ENCODE results near the gene PI4KA. TPM values are rescaled to one million over a fixed set of nuclear protein-coding genes. Genes with fewer than 3 reads are reported as not detected.

Gene PI4KA
- total and polyA plus RNA-seq, 4 donors = 35.4 to 107 (median 50.3) TPM

GRCh38 chr22:20786048-20786447, 72.6 kb downstream of the PI4KA start:
- no peak overlapping the region for H3K4me3 ChIP-seq
- peaks cover 0 to 2% (median 0%) of the 10 kb centered on the region in 5 donors for H3K4me1 ChIP-seq (ENCODE audit: control insufficient read depth in 5 of 5, insufficient read depth in 5 of 5, low read length in 5 of 5)
- H3K9me3 ChIP-seq (ENCODE audit: control insufficient read depth in 4 of 4, insufficient read depth in 3 of 4, low read length in 3 of 4) = no peaks in the 10 kb centered on the region
- no peak for ATAC-seq (ENCODE audit: insufficient read depth, low FRiP score)
- H3K27me3 ChIP-seq (ENCODE audit: control insufficient read depth in 3 of 3, insufficient read depth in 3 of 3, low read length in 2 of 3) = no peaks in the 10 kb centered on the region
- 93 to 97% methylated on average over 8 of the region's 8 CpGs for WGBS, 2 donors
- H3K27ac ChIP-seq (ENCODE audit: low read depth in 1 of 2, low read length in 1 of 2) = no peak overlapping the region
- peaks cover 0 to 25% (median 0%) of the 10 kb centered on the region in 4 donors for H3K36me3 ChIP-seq (ENCODE audit: control insufficient read depth in 4 of 4, insufficient read depth in 4 of 4, low read length in 4 of 4)
- no peak for DNase-seq
- H3K9ac ChIP-seq (ENCODE audit: insufficient read depth in 1 of 2, low read length in 2 of 2) = no peak overlapping the region
- TF ChIP-seq CTCF (IDR thresholded peaks at IDR 0.05; ENCODE audit: control extremely low read depth, extremely low read depth) = no peak

- no peak for ATAC-seq (ENCODE audit: insufficient read depth, low FRiP score)
- no peak for DNase-seq
- H3K36me3 ChIP-seq (ENCODE audit: control insufficient read depth in 4 of 4, insufficient read depth in 4 of 4, low read length in 4 of 4) = peaks cover 0 to 25% (median 0%) of the 10 kb centered on the region in 4 donors
- TF ChIP-seq CTCF (IDR thresholded peaks at IDR 0.05; ENCODE audit: control extremely low read depth, extremely low read depth) = no peak
- H3K27me3 ChIP-seq (ENCODE audit: control insufficient read depth in 3 of 3, insufficient read depth in 3 of 3, low read length in 2 of 3) = no peaks in the 10 kb centered on the region
- H3K27ac ChIP-seq (ENCODE audit: low read depth in 1 of 2, low read length in 1 of 2) = no peak overlapping the region
- peaks cover 0 to 2% (median 0%) of the 10 kb centered on the region in 5 donors for H3K4me1 ChIP-seq (ENCODE audit: control insufficient read depth in 5 of 5, insufficient read depth in 5 of 5, low read length in 5 of 5)
- no peaks in the 10 kb centered on the region for H3K9me3 ChIP-seq (ENCODE audit: control insufficient read depth in 4 of 4, insufficient read depth in 3 of 4, low read length in 3 of 4)
- no peak overlapping the region for H3K9ac ChIP-seq (ENCODE audit: insufficient read depth in 1 of 2, low read length in 2 of 2)
- 93 to 95% methylated on average over 3 of the region's 3 CpGs for WGBS, 2 donors
- no peak overlapping the region for H3K4me3 ChIP-seq
These were observed 73.2 kb downstream of the PI4KA start for GRCh38 chr22:20785415-20785814.

- H3K27ac ChIP-seq (ENCODE audit: low read depth in 1 of 2, low read length in 1 of 2) = peak overlapping the region in 1 of 2 donors; percentile 42
- WGBS, 2 donors = 61 to 74% methylated on average over 14 of the region's 14 CpGs
- no peaks in the 10 kb centered on the region for H3K9me3 ChIP-seq (ENCODE audit: control insufficient read depth in 4 of 4, insufficient read depth in 3 of 4, low read length in 3 of 4)
- no peak overlapping the region for H3K4me3 ChIP-seq
- peaks cover 0 to 29% (median 0%) of the 10 kb centered on the region in 4 donors for H3K36me3 ChIP-seq (ENCODE audit: control insufficient read depth in 4 of 4, insufficient read depth in 4 of 4, low read length in 4 of 4)
- H3K4me1 ChIP-seq (ENCODE audit: control insufficient read depth in 5 of 5, insufficient read depth in 5 of 5, low read length in 5 of 5) = peaks cover 0 to 2% (median 0%) of the 10 kb centered on the region in 5 donors
- H3K27me3 ChIP-seq (ENCODE audit: control insufficient read depth in 3 of 3, insufficient read depth in 3 of 3, low read length in 2 of 3) = no peaks in the 10 kb centered on the region
- ATAC-seq (ENCODE audit: insufficient read depth, low FRiP score) (peak; percentile 50), DNase-seq (peak; percentile 21 to 70 (median 44))
- no peak overlapping the region for H3K9ac ChIP-seq (ENCODE audit: insufficient read depth in 1 of 2, low read length in 2 of 2)
- peak; percentile 39 for TF ChIP-seq CTCF (IDR thresholded peaks at IDR 0.05; ENCODE audit: control extremely low read depth, extremely low read depth)
These were observed 74.5 kb downstream of the PI4KA start for GRCh38 chr22:20783844-20784723.

Data from lung (tissue), 12 donors.